Activated T-helper 1 cell treated with anti-CD3 and anti-CD28 coated beads, Interleukin-12 subunit alpha, Interleukin-12 subunit beta, Interleukin-2, Interleukin-4 antibody, amounts not matched to agents 30 ng/mL and 10 ng/mL and 1 ng/mL, durations not matched to agents 14 hours and 24 hours and 36 hours (primary cell): ENCODE data around the gene WDFY1. TPM values are rescaled to one million over a fixed set of nuclear protein-coding genes. Genes with fewer than 3 reads are reported as not detected.

Experiments used
- DNase-seq: peaks from one replicate; pipeline ENCODE4 v3.0.0; 2021; ENCODE audit warnings: low spot score
- H3K27ac Mint-ChIP-seq: one replicate; pipeline ENCODE4 v1.8.0; 2021; ENCODE audit warnings: mild to moderate bottlenecking, mixed read lengths
- H3K27me3 Mint-ChIP-seq: one replicate; pipeline ENCODE4 v1.8.0; 2022; ENCODE audit warnings: mild to moderate bottlenecking, moderate library complexity, mixed read lengths; ENCODE audit not compliant: insufficient read depth
- H3K36me3 Mint-ChIP-seq: one replicate; pipeline ENCODE4 v1.8.0; 2021; ENCODE audit warnings: low read depth, mixed read lengths
- H3K4me1 Mint-ChIP-seq: one replicate; pipeline ENCODE4 v1.8.0; 2021; ENCODE audit warnings: low read depth, mixed read lengths
- H3K4me3 Mint-ChIP-seq: one replicate; pipeline ENCODE4 v1.8.0; 2021; ENCODE audit warnings: mild to moderate bottlenecking, moderate library complexity, mixed read lengths
- H3K9me3 Mint-ChIP-seq: one replicate; pipeline ENCODE4 v1.8.0; 2021; ENCODE audit warnings: mixed read lengths
- intact Hi-C: fragments of 100-400 bp; cut with micrococcal nuclease; formaldehyde crosslinking; loops from one replicate; pipeline ENCODE4 v1.15.1; 2024
- total RNA-seq: library from RNA; stranded (reverse); gene quantifications from 2 replicates; pipeline ENCODE4 v1.2.3, GENCODE V29; 2022

Gene WDFY1
- total RNA-seq, 1 donor from 2014 or later, result 21.8 TPM

- peaks cover 14% of the 10 kb centered on the region for H3K4me1 Mint-ChIP-seq
- peaks cover 26% of the 10 kb centered on the region for H3K9me3 Mint-ChIP-seq
- H3K4me3 Mint-ChIP-seq, result no peak overlapping the region
- no peaks in the 10 kb centered on the region for H3K27me3 Mint-ChIP-seq
- peaks cover 28% of the 10 kb centered on the region for H3K36me3 Mint-ChIP-seq
- no peak overlapping the region for H3K27ac Mint-ChIP-seq
- intact Hi-C loops, result no loop called here
- no peak for DNase-seq
Observed at GRCh38 chr2:223853425-223853837, 91.7 kb downstream of the WDFY1 start.

DNA sequence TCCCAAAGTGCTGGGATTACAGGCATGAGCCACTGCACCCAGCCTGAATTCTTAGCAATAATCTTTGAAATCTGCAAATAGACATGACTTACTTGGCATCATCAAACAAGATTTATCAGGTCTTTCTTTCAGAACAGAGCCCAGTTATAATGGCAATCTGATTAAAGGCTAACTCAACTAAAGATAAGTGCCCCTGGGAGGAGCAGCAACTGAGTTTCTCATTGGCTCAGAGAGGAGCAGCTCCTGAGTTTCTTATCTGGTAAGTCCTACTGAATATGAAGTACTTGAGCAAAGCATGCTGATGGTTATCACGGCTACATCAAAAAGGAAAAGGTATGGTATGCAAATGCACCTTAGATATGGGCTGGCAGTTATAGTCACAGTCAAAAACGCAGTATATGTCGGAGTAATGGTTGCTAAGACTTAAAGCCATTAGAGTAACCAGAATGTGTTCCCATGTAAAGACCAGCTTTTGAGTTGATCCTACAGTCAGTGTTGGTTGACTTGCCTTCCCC is 92.8 kb downstream of the WDFY1 start:
- H3K27me3 Mint-ChIP-seq, result no peaks in the 10 kb centered on the region
- intact Hi-C loops, result no loop called here
- peaks cover 30% of the 10 kb centered on the region for H3K36me3 Mint-ChIP-seq

GRCh38 chr2:223847410-223847809 is 97.7 kb downstream of the WDFY1 start:
- DNase-seq, result no peak

More for the DNA sequence above, 92.8 kb downstream of the WDFY1 start:
- no peak overlapping the region for H3K27ac Mint-ChIP-seq
- DNase-seq, result no peak
- peaks cover 18% of the 10 kb centered on the region for H3K4me1 Mint-ChIP-seq
- peaks cover 26% of the 10 kb centered on the region for H3K9me3 Mint-ChIP-seq
- no peak overlapping the region for H3K4me3 Mint-ChIP-seq

DNA sequence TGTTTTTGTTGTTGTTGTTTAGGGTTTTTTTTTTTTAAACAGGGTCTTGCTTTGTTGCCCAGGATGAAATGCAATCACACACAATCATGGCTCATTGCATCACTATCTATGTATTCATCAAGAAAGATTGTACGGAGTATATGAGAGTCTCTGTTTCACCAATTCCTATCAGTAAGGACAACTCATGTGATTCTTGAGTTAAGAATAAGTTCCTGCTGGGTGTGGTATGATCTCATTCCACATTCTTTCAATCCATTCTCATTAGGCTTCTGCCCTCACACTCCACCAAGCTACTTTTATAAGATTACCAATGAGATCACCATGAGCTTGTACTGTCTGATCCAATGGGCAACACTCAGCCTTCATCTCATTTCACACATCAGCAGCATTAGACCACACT is 98.6 kb downstream of the WDFY1 start:
- Mint-ChIP-seq H3K27me3 (no peaks in the 10 kb centered on the region), H3K4me1 (peaks cover 21% of the 10 kb centered on the region), H3K36me3 (peaks cover 28% of the 10 kb centered on the region), H3K9me3 (peaks cover 26% of the 10 kb centered on the region), H3K4me3 (no peak overlapping the region), H3K27ac (no peak overlapping the region)
- intact Hi-C loops, result no loop called here
- no peak for DNase-seq

More at GRCh38 chr2:223847410-223847809, 97.7 kb downstream of the WDFY1 start:
- Mint-ChIP-seq H3K4me1 (peaks cover 24% of the 10 kb centered on the region), H3K27me3 (no peaks in the 10 kb centered on the region), H3K4me3 (no peak overlapping the region), H3K9me3 (peaks cover 26% of the 10 kb centered on the region), H3K27ac (no peak overlapping the region), H3K36me3 (peaks cover 28% of the 10 kb centered on the region)
- intact Hi-C loops, result no loop called here

- Mint-ChIP-seq H3K4me3 (no peak overlapping the region), H3K27me3 (peaks cover 3% of the 10 kb centered on the region), H3K27ac (no peak overlapping the region), H3K9me3 (no peaks in the 10 kb centered on the region), H3K36me3 (peaks cover 2% of the 10 kb centered on the region), H3K4me1 (peaks cover 4% of the 10 kb centered on the region)
- intact Hi-C loops, result no loop called here
- DNase-seq, result no peak
Observed at GRCh38 chr2:223841436-223842190, 103.5 kb downstream of the WDFY1 start.

DNA sequence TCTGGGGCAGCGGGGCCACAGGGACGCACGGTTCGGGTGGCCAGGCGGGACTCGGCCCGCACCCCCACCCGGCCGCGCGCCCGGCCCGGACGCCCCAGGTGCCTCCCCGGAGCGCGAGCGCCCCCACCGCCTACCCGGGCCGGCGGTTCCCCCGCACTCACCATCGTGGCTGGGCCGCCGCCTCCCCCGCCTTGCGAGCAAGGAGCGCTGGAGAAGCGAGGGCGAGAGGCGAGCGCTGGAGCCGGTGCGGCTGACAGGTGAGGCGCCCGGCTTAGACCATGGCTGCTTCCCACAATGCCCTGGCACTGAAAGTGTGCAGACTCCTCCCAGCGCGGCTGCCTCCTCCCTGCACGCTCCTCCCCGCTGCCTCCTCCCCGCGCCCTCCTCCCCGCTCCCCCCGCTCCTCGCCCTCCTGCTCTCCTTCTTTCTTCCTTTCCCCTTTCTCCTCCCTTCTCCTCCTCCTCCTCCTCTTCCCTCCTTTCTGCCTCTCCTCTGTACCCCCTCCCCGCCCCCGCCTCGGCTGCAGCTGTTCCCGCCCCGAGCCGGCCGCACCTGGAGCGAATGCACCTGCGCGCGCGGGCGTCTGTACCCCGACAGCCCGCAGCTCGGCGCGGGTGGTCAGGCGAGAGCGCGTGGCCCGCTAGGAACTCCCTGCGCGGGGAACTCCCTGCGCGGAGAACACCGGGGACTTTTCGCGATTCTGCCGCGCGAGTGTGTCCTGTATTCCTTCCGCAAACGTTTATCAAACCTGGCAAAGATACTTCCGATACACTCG is 107.7 kb downstream of the WDFY1 start, which contains the start of gene AP1S3:
Gene AP1S3 (minus strand): TSS at position 296 of the 775 bp plus-strand sequence. CDS start 132 bp downstream, at position 164.
- no peaks in the 10 kb centered on the region for H3K9me3 Mint-ChIP-seq
- peak within 1 kb of the TSS; percentile 92 for H3K4me3 Mint-ChIP-seq
- DNase-seq, result peak; percentile 63
- H3K4me1 Mint-ChIP-seq, result peaks cover 12% of the 10 kb centered on the region
- intact Hi-C loops, result loop anchor here (1.0 to 5.0 kb wide), 6 partner anchors 75 to 1180 kb away; partner anchors contain the start of genes FARSB, MRPL44, SERPINE2 and WDFY1
- peak within 1 kb of the TSS; percentile 76 for H3K27ac Mint-ChIP-seq
- H3K36me3 Mint-ChIP-seq, result peaks cover 3% of the 10 kb centered on the region
- H3K27me3 Mint-ChIP-seq, result peaks cover 7% of the 10 kb centered on the region

DNA sequence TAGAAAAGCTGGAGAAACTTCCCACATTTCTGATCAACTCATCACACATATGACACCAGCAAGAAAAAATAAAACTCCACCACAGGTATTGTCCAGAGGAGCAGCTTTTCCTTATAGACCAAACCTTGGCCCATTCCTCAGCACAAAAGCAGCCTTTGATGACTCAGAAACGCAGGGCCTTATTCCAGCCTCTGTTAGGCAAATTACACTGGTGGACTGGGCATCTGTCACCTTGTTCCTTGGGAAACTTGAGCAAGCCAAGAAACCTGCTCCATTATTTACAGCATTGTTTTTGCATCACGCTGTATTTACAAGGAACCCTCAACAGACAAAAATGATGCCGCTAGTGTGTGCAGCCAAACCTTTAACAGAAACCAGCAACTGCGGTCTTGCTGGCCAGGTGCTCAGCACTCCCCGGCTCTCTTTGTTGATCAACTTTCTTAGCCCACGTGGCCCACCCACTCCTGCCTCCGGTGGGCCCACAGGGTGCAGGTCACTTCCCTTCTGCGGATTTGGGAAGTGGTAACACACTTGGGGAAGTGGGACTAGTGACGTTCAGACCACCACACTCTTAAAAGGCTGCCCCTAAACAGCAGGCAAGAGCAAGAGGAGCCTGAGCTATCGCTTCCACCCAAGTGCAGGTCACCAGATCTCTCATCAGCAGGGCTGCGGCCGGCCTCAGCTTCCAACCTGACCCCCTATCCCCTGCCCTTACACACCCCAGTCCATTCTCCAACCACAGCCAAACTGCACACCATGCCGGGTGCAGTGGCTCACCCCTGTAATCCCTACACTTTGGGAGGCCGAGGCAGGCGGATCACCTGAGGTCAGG is 109.2 kb downstream of the WDFY1 start:
- H3K27ac Mint-ChIP-seq, result no peak overlapping the region
- H3K9me3 Mint-ChIP-seq, result no peaks in the 10 kb centered on the region
- intact Hi-C loops, result loop anchor here (2.0 to 5.0 kb wide), 3 partner anchors 74 to 1179 kb away; partner anchors contain the start of genes FARSB and WDFY1
- peaks cover 12% of the 10 kb centered on the region for H3K4me1 Mint-ChIP-seq
- peaks cover 3% of the 10 kb centered on the region for H3K36me3 Mint-ChIP-seq
- H3K4me3 Mint-ChIP-seq, result peak overlapping the region; percentile 92
- no peak for DNase-seq
- peaks cover 7% of the 10 kb centered on the region for H3K27me3 Mint-ChIP-seq

DNA sequence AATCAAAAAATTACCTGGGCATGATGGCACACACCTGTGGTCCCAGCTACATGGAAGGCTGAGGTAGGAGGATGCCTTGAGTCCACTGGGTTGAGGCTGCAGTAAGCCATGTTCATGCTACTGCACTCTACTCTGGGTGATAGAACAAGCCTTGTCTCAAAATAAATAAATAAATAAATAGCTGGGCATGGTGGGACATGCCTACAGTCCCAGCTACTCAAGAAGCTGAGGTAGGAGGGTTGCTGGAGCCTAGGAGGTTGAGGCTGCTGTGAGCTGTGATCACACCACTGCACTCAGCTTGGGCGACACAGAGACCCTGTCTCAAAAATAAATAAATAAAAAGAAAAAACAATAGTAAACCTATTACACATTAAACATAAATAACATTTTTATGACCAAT is 110.7 kb downstream of the WDFY1 start:
- H3K4me3 Mint-ChIP-seq, result no peak overlapping the region
- intact Hi-C loops, result no loop called here
- peaks cover 7% of the 10 kb centered on the region for H3K27me3 Mint-ChIP-seq
- no peak for DNase-seq
- H3K9me3 Mint-ChIP-seq, result no peaks in the 10 kb centered on the region
- H3K36me3 Mint-ChIP-seq, result peaks cover 3% of the 10 kb centered on the region
- no peak overlapping the region for H3K27ac Mint-ChIP-seq
- H3K4me1 Mint-ChIP-seq, result peaks cover 12% of the 10 kb centered on the region

DNA sequence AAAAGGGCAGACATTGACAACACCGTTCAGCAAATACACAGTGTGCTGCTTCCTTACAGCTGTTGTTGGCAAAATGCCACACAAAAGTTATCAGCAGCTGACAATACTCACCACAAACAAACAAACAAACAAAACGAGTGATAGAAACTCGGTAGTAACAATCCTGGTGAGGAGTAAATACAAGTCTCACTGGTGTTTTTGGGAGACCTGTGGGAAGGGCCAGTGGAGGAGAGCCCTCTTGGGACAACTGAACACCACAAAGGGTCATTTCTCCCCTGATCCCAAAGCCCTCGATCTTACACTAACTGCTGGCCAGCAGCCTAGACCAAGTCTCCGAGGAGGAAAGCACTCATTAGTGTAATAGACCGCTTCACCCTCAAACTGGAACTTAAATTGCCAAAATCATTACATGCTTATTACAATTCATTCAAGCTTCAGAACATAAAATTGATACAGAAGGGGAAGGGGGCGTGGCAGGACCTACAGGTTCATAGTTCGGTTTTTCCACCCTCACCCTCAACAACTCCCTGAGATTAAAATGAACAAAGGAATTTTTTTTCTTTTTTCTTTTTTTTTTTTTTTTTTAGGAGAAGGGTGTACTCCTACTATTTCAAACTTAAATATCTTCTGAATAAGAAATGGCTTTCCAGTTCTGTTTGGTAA is 112.8 kb downstream of the WDFY1 start:
- Mint-ChIP-seq H3K9me3 (no peaks in the 10 kb centered on the region), H3K4me1 (peaks cover 12% of the 10 kb centered on the region), H3K27ac (no peak overlapping the region), H3K27me3 (peaks cover 7% of the 10 kb centered on the region), H3K4me3 (no peak overlapping the region), H3K36me3 (peaks cover 3% of the 10 kb centered on the region)
- DNase-seq, result no peak
- intact Hi-C loops, result no loop called here

GRCh38 chr2:223829128-223829527 is 116.0 kb downstream of the WDFY1 start:
- intact Hi-C loops, result no loop called here
- Mint-ChIP-seq H3K27ac (no peak overlapping the region), H3K27me3 (no peaks in the 10 kb centered on the region), H3K4me3 (no peak overlapping the region), H3K4me1 (no peaks in the 10 kb centered on the region), H3K9me3 (no peaks in the 10 kb centered on the region), H3K36me3 (peaks cover 2% of the 10 kb centered on the region)
- DNase-seq, result no peak

DNA sequence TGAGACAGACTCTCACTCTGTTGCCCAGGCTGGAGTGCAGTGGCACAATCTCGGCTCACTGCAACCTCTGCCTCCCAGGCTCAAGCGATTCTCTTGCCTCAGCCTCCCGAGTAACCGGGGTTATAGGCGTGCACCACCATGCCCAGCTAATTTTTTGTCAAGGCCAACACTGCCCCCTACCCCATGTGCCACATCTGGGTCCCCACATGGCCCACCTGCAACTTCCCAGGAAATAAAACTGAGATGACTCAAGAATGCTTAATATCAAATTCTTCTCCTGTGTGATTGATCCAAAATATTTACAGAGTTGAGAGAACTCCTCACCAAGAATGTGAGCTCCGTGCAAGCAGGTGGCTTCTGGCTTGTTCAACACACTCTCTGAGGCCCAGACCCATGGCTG is 116.8 kb downstream of the WDFY1 start:
- Mint-ChIP-seq H3K36me3 (no peaks in the 10 kb centered on the region), H3K27ac (no peak overlapping the region), H3K4me3 (no peak overlapping the region), H3K4me1 (no peaks in the 10 kb centered on the region), H3K9me3 (no peaks in the 10 kb centered on the region), H3K27me3 (no peaks in the 10 kb centered on the region)
- intact Hi-C loops, result no loop called here
- DNase-seq, result no peak

DNA sequence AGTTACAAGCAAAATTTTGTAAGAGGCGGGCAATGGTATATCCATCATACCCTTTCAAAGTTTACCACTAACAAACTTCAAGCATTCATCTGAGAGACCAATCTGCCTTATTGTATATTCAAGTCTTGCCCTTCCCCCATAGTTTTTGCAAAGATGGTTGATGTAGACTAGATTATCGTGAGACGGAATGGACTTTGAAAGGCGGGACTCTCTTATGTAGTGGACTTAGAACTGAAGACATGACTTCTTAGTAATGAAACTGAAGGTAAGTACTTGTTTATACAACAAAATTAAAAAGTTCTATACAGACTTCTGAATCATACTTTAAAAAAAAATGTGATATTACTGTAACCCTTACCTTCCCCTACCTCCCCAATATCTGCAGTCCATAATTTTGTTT is 118.1 kb downstream of the WDFY1 start:
- Mint-ChIP-seq H3K36me3 (no peaks in the 10 kb centered on the region), H3K27ac (no peak overlapping the region), H3K4me1 (no peaks in the 10 kb centered on the region), H3K9me3 (no peaks in the 10 kb centered on the region), H3K27me3 (peaks cover 2% of the 10 kb centered on the region), H3K4me3 (no peak overlapping the region)
- no peak for DNase-seq
- intact Hi-C loops, result no loop called here
